HG02798 (cell line): ENCODE results near the gene CHRNA10.

Experiments
- ATAC-seq: cut with Tn5 transposase; IDR thresholded peaks from one replicate; pipeline ENCODE4 v1.9.1; 2021; ENCODE audit warnings: mild to moderate bottlenecking; ENCODE audit not compliant: unreplicated experiment, poor library complexity

CHRNA10 gene

GRCh38 chr11:3671334-3672254 lies at the start of gene CHRNA10:
Gene CHRNA10, minus strand, starts transcription at chr11:3671384. Its CDS starts 72 bp downstream, at chr11:3671312.
- ATAC-seq, result no peak

- ATAC-seq, result no peak
These were observed 41.1 kb upstream of the CHRNA10 start for GRCh38 chr11:3712274-3712673.

- ATAC-seq, result no peak
These were observed 39.5 kb upstream of the CHRNA10 start for GRCh38 chr11:3710485-3711259.

GRCh38 chr11:3709977-3710376 lies 38.8 kb upstream of the CHRNA10 start:
- no peak for ATAC-seq

GRCh38 chr11:3707176-3707575 lies 36.0 kb upstream of the CHRNA10 start:
- ATAC-seq, result no peak

- ATAC-seq, result no peak
These were observed 32.2 kb upstream of the CHRNA10 start for GRCh38 chr11:3703383-3703782.

GRCh38 chr11:3700910-3701309 lies 29.7 kb upstream of the CHRNA10 start:
- no peak for ATAC-seq

GRCh38 chr11:3700410-3700809 lies 29.2 kb upstream of the CHRNA10 start:
- no peak for ATAC-seq

GRCh38 chr11:3686751-3687150 lies 15.6 kb upstream of the CHRNA10 start:
- ATAC-seq, result no peak

GRCh38 chr11:3685923-3686322 lies 14.7 kb upstream of the CHRNA10 start:
- no peak for ATAC-seq

- no peak for ATAC-seq
These were observed 13.6 kb upstream of the CHRNA10 start for GRCh38 chr11:3684819-3685172.

- ATAC-seq, result no peak
These were observed 13.1 kb upstream of the CHRNA10 start for GRCh38 chr11:3684129-3684818.

GRCh38 chr11:3683039-3683438 lies 11.9 kb upstream of the CHRNA10 start:
- no peak for ATAC-seq

GRCh38 chr11:3679077-3679476 lies 7.9 kb upstream of the CHRNA10 start:
- no peak for ATAC-seq

- no peak for ATAC-seq
These were observed 4.8 kb upstream of the CHRNA10 start for GRCh38 chr11:3675971-3676370.

- no peak for ATAC-seq
These were observed 3.0 kb upstream of the CHRNA10 start for GRCh38 chr11:3674189-3674588.

GRCh38 chr11:3669742-3670183 lies 1.4 kb downstream of the CHRNA10 start:
- no peak for ATAC-seq

- no peak for ATAC-seq
These were observed 2.1 kb downstream of the CHRNA10 start for GRCh38 chr11:3669128-3669527.

GRCh38 chr11:3667149-3668035 lies 3.8 kb downstream of the CHRNA10 start:
- ATAC-seq, result no peak

- ATAC-seq, result no peak
These were observed 5.1 kb downstream of the CHRNA10 start for GRCh38 chr11:3666023-3666530.
